ENCODE data around the gene CPT2. TPM values are rescaled to one million over a fixed set of nuclear protein-coding genes. Genes with fewer than 3 reads are reported as not detected.
A peak's percentile ranks its signal among the peaks of the same experiment; 100 is the strongest.

Gene CPT2
- total and polyA plus RNA-seq, 2 of the 4 experiments (the other 2 are of a cell fraction) = 15.8 to 16.0 TPM

DNA sequence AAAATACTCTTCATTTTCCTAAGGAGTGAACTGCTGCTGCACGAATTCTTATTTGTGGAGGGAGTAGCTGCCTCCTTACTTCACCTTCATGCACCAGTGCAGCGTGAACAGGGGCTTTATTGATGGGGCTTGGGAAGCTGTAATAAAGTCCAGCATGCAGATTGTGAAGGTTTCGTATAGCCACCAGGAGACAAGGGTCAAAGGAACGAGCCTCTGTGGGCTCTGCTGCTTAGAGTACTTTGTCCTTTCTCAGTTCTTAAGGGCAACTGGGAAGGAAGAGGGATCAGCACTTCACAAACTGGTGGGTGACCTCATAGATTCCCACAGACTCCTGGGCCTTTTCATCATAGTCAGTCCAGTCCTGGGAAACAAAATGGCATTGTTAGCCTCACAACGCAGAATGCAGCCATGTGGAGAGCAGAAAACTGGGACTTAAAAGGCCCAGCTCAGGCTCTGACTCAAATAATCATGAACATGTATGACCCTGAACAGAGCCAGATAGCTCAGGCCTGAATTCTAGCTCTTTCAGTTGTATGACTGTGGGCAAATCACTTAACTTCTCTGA is 17.8 kb downstream of the CPT2 start:
- no peak overlapping the region for H2BK20ac ChIP-seq (ENCODE audit: low read depth, low read length)
- H3K36me3 ChIP-seq (ENCODE audit: control insufficient read depth, insufficient read depth, low read length) = peaks cover 53% of the 10 kb centered on the region
- ATAC-seq (ENCODE audit: low read depth) (no peak), DNase-seq (no peak)
- no peak overlapping the region for H2BK120ac ChIP-seq (ENCODE audit: low read depth, low read length)
- no peak overlapping the region for H3K4me2 ChIP-seq (ENCODE audit: low read depth, low read length)
- H2BK15ac ChIP-seq (ENCODE audit: low read depth, low read length) = no peak overlapping the region
- ChIA-PET POLR2A (ENCODE audit: unreplicated experiment) (no interaction called here), CTCF (interaction anchor here (0.7 kb wide), 1 partner anchor 199 kb away, joined by 6 read pairs; no protein-coding TSS in a partner anchor)
- H2AK5ac ChIP-seq (ENCODE audit: low read depth, low read length) = no peak overlapping the region
- no peak overlapping the region for H3K56ac ChIP-seq (ENCODE audit: extremely low read depth, insufficient read depth, low read length)
- H4K8ac ChIP-seq (ENCODE audit: low read depth in 2 of 2, low read length in 2 of 2) = no peak overlapping the region
- H2AK9ac ChIP-seq (replicated peaks; ENCODE audit: low read depth, low read length, poor library complexity) = peak overlapping the region; percentile 23
- no peak overlapping the region for H3K18ac ChIP-seq (ENCODE audit: low read depth, low read length)
- dilution Hi-C loops (cut with HindIII; ENCODE audit: low sequenced_read_pairs, unreplicated experiment) (no loop called here), in situ Hi-C loops (cut with MboI; ENCODE audit: low sequenced_read_pairs) (no loop called here), intact Hi-C loops (cut with micrococcal nuclease) (no loop called here)
- no peak overlapping the region for H3K4ac ChIP-seq (ENCODE audit: low read depth, low read length)
- BruUV-seq (replicated peaks) = no TSS peak
- no peak overlapping the region for H3K14ac ChIP-seq (replicated peaks; ENCODE audit: low read depth, low read length)
- no peak overlapping the region for H4K91ac ChIP-seq (ENCODE audit: insufficient read depth, low read depth, low read length)
- no peak overlapping the region for H2BK5ac ChIP-seq (ENCODE audit: low read depth, low read length, poor library complexity, severe bottlenecking)
- H4K20me1 ChIP-seq (ENCODE audit: insufficient read depth, low read length) = no peaks in the 10 kb centered on the region
- H3K23ac ChIP-seq (ENCODE audit: low read depth, low read length) = no peak overlapping the region
- no peak overlapping the region for H4K5ac ChIP-seq (ENCODE audit: low read depth, low read length)
- H3K9me1 ChIP-seq (ENCODE audit: insufficient read depth, low read length) = peaks cover 15% of the 10 kb centered on the region; the same call in 1 of the 2 replicates
- 100% methylated on average over 2 of the region's 5 CpGs; no CpG with 5 or more reads in 1 of the 2 experiments for WGBS, 2 experiments (ENCODE audit: extremely low coverage in 2 of 2, insufficient read length in 1 of 2)
- H3K27me3 ChIP-seq (ENCODE audit: control insufficient read depth, insufficient read depth, low read length) = no peaks in the 10 kb centered on the region
- no peak overlapping the region for H3K27ac ChIP-seq (ENCODE audit: insufficient read depth, low read length)
- H3K9ac ChIP-seq (ENCODE audit: low read depth, low read length) = no peak overlapping the region
- TF ChIP-seq BHLHE40 (IDR thresholded peaks at IDR 0.05; ENCODE audit: low read depth, low read length) (no peak), FOS (IDR thresholded peaks at IDR 0.05; ENCODE audit: low read depth, low read length) (no peak), RCOR1 (IDR thresholded peaks at IDR 0.05; ENCODE audit: insufficient replicate concordance, low read length) (no peak), RFX5 (IDR thresholded peaks at IDR 0.05; ENCODE audit: low read depth, low read length) (no peak), POLR2A (IDR thresholded peaks at IDR 0.05; ENCODE audit: low read depth, low read length) (no peak)
- no peaks in the 10 kb centered on the region for H3K9me3 ChIP-seq (ENCODE audit: control insufficient read depth, insufficient read depth, low read length)
- H3K79me1 ChIP-seq (ENCODE audit: low read depth in 1 of 2, low read length in 2 of 2) = peaks cover 15 to 24% of the 10 kb centered on the region in 2 experiments
- no peak overlapping the region for H3K4me3 ChIP-seq (ENCODE audit: insufficient read depth, low read depth, low read length)
- no peak overlapping the region for H2AFZ ChIP-seq (replicated peaks; ENCODE audit: low read length, poor library complexity)
- peaks cover 2% of the 10 kb centered on the region; the same call in 1 of the 2 replicates for H3K4me1 ChIP-seq (ENCODE audit: control insufficient read depth, insufficient read depth, low read length)
